Dermis blood vessel endothelial cell (primary cell): ENCODE data around the gene FAM151A. TPM values are rescaled to one million over a fixed set of nuclear protein-coding genes. Genes with fewer than 3 reads are reported as not detected.

ENCODE experiments used
- DNase-seq: peaks from one replicate; pipeline ENCODE4 v3.0.0; 2010
- total RNA-seq: library from RNA; depleted of rRNA; stranded (reverse); fragments of >200 nt; gene quantifications from 2 replicates; pipeline ENCODE4 v1.2.3, GENCODE V29; 2014

FAM151A gene
- total RNA-seq, 1 donor from 2014 or later: not detected

- no peak for DNase-seq
Observed at GRCh38 chr1:54603241-54603640, 20.1 kb downstream of the FAM151A start.

- no peak for DNase-seq
Observed at GRCh38 chr1:54602554-54602953, 20.8 kb downstream of the FAM151A start.

GRCh38 chr1:54601730-54602129 lies 21.6 kb downstream of the FAM151A start:
- no peak for DNase-seq

- DNase-seq: no peak
Observed at GRCh38 chr1:54600947-54601721, 22.2 kb downstream of the FAM151A start.

GRCh38 chr1:54599211-54599823 lies 24.0 kb downstream of the FAM151A start:
- DNase-seq: no peak

DNA sequence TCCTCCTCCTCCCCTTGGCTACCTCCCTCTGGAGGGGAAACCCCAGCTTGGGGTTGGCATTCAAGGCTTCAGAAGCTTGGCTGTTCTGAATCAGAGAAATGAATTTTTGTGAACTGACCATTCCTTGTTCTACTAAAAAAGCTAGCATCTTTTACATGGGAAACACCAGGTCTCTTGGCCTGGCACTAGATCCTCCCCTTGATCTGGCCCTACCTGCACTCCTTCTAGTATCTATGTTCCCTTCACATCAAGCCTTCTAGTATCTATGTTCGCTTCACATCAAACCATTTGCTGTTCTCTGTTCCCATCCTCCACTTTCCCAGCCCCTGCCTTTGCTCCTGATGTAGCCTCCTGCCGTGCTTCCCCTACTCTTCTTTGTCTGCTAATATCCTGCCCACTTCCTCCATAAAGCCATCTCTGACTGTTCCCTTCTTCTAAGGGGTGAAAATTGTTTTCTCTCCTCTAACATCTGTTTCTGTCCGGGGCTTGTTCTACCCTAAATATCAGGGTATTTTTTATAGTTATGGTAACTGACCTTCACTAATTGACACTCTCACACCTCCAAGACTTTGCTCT lies 25.8 kb downstream of the FAM151A start:
- DNase-seq: no peak

- no peak for DNase-seq
Observed at GRCh38 chr1:54596756-54597155, 26.6 kb downstream of the FAM151A start.

DNA sequence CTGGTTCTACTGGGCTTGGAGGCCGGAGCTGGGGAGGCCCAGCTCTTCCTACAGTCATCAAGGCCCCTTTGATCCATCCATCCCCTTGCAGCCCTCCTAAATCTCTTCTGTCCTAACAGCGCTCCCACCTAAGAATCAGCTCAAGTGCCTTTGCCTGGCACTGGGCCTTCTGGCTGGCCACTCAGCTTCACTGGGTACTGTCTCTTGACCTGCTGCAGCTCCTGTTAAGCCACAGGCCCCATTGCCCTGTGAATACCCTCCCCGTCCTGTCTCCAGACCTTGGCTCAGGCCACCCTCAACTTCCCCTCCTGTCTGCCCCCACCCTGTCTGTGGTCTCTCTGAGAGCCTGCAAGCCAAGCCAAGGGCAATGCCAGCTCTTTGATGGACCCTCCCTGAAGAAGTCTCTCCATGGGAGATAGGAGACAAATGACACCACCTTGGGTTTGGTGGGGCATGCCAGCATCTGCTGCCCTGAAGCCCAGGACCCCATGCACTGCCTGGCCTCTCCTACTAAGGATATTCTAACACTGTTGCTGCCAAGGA lies 27.3 kb downstream of the FAM151A start:
- DNase-seq: no peak

GRCh38 chr1:54594463-54594862 lies 28.9 kb downstream of the FAM151A start:
- no peak for DNase-seq

GRCh38 chr1:54593571-54594160 lies 29.7 kb downstream of the FAM151A start:
- no peak for DNase-seq

DNA sequence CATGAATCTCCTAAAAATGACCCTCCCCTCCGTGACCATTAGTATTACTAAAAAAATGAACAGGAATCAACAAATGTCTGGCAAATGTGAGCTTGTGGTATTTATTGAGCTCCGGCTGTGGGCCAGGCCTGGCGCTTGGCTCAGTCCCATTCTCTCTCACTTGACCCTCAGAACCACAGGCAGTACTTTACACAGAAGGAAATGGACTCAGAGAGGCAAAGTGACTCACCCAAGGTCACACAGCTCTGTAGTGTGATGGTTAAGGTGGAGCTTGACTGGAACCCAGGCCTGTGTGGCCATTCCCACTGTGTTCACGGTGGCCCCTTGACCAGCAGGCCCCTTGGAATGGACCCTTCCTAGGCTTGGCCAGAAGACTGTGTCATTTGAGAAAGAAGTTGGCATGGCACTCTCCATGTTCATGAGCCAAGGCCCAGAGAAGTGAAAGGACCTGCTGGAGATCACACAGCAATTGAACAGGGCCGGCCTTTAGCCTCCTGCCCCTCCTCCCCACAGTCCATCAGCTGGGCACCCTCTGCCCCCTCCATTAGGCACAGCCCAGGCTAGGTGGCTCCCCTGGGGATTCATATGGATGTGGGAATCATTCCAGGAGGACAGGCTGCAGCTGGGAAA lies 32.1 kb downstream of the FAM151A start:
- DNase-seq: peak; percentile 10

DNA sequence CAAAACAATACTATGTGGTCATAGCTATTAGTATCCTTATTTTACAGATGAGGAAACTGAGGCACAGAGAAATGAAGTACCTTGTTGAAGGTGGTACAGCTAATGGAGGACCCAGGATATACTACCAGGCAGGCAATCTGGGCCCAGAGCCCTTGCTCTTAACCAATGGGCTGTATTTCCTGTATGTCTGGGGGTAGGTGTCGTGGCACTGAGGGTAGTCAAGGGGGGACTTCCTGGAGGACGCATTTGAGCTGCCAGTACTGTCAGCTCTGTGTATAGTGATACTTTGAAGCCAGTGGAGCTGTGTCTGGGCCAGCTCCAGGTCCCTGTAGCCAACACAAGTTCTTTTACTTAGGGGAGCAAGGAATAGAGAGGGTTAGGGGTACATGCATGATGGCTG lies 34.9 kb downstream of the FAM151A start:
- no peak for DNase-seq

- DNase-seq: no peak
Observed at GRCh38 chr1:54585181-54586066, 37.9 kb downstream of the FAM151A start.

DNA sequence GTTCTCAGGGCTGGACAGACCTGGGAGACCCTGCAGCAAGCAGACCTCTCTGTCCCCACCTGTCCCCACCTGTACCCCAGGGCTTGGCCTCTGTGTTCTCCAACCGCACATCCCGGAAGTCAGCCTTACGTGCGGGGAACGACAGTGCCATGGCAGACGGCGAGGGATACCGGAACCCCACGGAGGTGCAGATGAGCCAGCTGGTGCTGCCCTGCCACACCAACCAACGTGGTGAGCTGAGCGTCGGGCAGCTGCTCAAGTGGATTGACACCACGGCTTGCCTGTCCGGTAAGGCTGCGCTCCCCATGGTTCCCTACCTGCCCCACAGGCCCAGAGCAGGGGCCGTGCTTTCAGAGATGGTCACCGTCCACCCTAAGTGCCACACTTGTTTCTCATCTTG lies 38.8 kb downstream of the FAM151A start:
- DNase-seq: no peak

GRCh38 chr1:54583871-54584270 lies 39.5 kb downstream of the FAM151A start:
- no peak for DNase-seq

DNA sequence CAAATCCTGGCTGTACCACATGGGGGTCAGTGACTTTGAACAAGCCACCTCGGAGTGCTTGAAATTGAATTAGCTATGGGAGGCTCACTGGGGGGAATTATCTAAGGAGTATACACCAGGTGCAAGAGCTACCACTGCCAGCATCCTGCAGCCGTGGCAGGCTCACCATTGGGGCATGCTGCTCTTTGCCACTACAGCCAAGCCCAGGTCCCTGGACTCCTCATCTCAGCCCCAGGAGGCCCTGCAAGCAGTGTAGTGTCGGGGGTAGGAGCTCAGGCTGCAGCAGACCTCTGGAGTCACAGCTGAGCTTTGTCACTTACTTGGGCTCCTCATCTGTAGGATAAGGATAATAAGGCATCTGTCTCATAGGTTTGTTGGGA lies 40.0 kb downstream of the FAM151A start:
- DNase-seq: no peak

GRCh38 chr1:54582566-54583306 lies 40.6 kb downstream of the FAM151A start:
- DNase-seq: peak; percentile 30

DNA sequence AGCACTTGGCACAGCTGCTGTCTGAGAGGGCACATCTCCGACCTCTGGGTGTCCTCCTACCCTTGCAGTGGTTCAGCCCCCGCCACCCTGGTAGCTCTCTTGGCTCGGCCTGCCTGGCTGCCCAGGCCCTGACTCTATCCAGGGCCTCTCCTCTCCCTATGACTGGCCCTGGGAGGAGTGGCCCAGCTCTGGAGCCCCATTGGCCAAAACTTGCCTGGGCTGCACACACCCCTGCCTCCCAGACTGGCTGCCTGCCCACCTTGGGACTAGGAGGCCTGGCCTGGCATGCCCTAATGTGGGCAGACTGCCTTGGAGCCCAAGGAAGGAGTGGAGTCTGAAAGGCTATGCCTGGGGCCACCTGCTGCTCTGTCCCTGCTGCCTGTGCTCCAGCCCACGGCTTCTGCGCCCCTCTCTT lies 41.7 kb downstream of the FAM151A start:
- DNase-seq: peak; percentile 53

DNA sequence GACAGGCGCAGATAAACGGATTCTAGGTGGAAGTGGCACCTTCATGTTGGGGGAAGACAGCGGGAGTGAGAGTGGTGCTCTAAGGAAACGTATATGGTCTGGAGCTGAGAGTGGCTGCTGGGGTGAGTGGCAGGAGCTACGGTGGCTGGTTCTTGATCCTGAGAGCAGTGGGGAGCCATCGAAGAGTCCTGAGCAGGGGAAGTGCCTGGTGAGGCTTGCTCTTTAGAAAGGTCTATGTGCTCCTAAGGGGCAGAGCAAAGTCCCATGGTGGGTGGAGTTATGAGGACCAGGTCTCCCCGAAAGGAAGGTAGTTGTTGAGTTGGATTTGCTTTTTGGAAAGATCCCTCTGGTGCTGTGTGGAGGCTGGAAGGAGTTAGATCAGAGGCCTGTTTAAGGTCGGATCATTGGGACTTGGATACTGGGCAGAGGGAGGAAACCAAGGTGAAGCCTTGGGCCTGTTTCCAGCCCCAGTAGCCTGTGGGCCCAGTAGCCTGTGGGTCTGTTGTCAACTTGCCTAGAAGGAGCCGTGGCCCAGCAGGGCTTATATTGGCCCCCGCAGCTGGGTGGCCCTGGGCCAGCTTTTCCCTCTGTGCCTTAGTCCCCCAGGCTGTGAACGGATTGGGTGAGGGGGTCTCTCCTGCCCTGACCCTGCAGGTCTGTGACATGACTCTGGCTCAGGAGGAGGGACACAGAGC lies 42.3 kb downstream of the FAM151A start:
- DNase-seq: no peak

GRCh38 chr1:54579337-54579781 lies 44.0 kb downstream of the FAM151A start:
- no peak for DNase-seq
